Fibroblast of skin of right biceps (primary cell): Measurements from ENCODE around the gene GSTA4.
"Not testable (repeated sequence)": the region's sequence is repeated elsewhere in the genome, so short reads cannot be mapped to it uniquely, and the experiment has no call there.

Experiments
- DNase-seq: peaks from one replicate; pipeline ENCODE4 v3.0.0-alpha.2; 2013

Gene GSTA4

DNA sequence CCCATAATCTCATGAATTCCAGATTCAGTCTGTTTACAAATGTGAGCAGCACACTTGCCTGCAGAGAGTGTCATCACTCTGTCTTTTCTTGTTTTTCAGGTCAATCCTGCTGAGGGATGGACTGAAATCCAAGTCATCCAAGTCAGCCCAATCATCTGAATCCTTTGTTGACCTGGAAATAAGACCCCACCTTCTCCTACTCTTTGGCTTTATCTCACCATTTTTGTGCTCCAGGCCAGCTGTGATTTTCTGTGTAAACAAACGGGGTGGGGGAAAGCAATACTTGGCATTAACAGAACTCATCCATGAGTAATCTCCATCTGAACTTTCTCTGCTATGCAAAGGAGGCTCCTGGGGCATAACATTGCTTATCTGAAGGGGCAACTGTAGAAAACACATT is 16.9 kb upstream of the GSTA4 start:
- no peak for DNase-seq

- no peak for DNase-seq
These were observed 15.4 kb upstream of the GSTA4 start for GRCh38 chr6:53010504-53010903.

DNA sequence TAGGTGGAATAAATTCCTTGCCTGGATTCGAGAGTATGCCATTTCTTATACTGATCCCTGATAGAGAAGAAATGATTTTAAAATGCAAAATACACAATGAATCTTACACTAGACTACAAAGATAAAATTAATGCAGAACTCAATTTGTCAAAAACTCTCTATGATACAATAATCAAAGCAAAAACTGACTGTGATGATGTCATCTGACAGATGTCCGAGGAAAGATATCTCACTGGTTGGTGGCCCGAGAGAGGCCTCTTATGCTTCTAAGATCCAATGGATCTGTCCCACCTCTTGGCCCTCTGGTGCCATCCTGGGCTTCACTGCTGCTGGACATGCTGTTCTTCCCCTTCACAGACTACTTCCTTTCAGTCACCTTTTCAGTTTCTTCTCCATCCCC is 14.4 kb upstream of the GSTA4 start:
- no peak for DNase-seq

GRCh38 chr6:53009056-53009455 is 14.0 kb upstream of the GSTA4 start:
- no peak for DNase-seq

DNA sequence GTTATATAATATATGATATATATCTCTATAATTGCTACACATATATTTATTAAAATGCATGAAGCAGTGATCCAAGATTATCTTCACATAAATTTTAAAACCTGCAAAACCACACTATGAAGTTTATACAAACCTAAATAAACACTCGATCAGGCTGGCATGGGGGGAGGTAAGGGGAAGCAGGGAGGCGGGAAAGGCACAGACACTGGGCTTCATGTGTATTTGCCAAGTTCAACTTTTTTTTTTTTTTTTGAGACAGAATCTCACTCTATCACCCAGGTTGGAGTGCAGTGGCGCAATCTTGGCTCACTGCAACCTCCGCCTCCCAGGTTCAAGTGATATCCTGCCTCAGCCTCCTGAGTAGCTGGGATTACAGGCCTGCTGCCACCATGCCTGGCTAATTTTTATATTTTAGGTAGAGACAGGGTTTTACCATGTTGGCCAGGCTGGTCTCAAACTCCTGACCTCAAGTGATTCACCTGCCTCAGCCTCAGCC is 13.2 kb upstream of the GSTA4 start:
- DNase-seq: not testable (repeated sequence)

DNA sequence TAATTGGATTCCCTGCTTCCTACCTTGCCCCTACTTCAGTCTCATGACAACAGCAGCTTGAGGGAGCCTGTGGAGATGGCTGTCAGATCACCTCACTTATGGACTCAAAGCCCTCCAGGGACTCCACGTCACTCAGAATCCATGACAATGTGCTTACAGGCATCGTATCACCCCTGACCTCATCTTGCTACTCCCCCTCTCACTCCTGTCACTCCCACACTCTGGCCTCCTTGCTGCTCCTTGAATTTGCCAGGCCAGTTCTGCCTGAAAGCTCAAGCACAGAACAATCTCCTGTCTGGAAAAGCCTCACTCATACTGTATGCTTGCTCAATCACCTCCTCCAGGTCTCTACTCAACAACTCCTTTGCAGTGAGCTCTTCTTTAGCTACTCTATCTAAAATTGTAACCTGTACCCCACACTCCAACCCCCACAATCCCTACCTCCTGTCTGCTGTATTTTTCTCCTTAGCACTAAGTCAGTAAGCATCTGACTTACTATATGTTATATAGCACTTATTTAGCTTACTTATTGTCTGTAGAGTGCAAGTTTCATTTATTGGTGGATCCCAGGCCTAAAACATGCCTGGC is 10.7 kb upstream of the GSTA4 start:
- no peak for DNase-seq

- DNase-seq: no peak
These were observed 4.4 kb upstream of the GSTA4 start for GRCh38 chr6:52999456-52999855.

GRCh38 chr6:52998603-52999002 is 3.5 kb upstream of the GSTA4 start:
- no peak for DNase-seq

DNA sequence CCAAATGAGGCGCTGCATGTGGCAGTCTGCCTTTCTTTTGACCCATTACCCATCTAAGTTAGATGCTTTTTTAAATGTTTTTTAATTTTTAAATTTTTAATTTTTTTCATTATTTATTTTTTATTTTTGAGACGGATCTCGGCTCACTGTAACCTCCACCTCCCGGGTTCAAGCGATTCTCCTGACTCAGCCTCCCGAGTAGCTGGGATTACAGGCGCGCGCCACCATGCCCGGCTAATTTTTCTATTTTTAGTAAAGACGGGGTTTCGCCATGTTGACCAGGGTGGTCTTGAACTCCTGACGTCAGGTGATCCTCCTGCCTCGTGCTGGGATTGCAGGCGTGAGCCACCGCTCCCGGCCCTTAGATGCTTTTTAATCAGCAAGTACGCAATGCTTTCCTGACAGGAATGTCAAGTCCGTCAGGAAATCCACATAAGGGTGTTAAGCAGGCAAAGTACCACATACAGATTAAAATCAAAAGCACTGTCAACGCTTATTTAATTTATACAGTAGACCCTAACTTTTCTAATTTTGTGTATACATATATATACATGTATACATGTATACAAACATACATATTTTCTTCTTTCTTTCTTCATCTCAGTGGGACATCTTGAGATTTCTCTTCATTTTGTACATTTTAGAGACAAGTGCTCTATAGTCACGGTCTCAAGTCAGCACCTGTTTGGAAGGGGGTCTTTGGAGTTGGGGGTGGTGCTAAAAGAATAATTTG is 995 bp upstream of the GSTA4 start:
- DNase-seq: peak; percentile 87

GRCh38 chr6:52994839-52995088 is 320 bp downstream of the GSTA4 start:
- DNase-seq: no peak

- DNase-seq: peak; percentile 68
These were observed 849 bp downstream of the GSTA4 start for GRCh38 chr6:52994031-52994838.

DNA sequence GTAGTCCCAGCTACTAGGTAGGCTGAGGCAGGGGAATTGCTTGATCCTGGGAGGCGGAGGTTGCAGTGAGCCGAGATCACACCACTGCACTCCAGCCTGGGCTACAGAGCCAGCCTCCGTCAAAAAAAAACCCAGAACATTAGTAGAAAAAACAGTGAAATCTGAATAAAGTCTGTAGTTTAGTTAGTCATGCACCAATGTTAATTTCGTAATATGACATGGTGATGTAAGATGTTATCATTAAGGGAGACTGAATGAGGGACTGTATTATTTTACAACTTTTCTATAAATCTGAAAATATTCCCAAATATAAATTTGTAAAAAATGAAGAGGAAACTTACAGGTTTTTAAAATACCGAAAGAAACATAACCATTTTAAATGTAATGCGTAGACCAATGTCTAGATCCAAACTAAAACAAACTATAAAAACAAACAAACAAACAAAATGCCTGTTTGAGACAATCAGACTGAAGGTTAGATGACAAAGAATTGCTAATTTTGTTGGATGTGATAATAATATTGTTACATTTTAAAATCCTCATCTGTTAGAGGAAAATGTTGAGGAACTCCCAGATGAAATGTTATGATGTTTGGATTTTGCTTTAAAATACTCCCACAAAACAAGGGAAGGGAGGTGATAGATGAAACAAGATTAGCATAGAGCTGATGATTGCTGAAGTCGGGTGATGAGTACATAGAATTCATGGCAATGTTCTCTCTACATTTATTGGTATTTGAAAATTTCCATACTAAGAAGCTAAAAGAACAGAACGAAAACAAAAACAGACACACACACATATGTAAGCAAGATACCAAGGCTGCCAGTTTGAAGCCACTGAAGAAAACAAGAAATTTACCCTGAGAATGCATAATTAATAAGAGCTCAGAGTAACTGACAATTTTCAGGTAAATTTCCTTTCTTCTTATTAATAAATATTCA is 1.8 kb downstream of the GSTA4 start:
- peak; percentile 62 for DNase-seq

DNA sequence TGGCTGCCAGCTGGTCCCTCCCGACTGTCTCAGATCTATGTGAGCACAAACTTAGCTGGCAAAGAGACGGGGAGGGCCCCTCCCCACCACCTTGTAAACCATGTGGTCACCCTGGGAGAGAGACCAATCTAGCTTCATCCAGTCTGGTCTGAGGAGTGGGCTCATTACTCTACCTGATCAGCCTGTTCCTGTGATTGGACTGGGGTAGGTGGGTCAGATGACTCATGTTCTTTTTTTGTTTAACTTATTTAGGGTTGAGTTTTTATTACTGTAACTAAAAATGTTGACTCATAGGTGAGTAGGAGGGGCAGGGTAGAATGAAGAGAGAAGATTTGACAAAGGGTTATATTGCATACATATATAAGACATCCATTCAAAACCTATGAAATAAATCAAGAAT is 4.7 kb downstream of the GSTA4 start:
- peak; percentile 36 for DNase-seq

DNA sequence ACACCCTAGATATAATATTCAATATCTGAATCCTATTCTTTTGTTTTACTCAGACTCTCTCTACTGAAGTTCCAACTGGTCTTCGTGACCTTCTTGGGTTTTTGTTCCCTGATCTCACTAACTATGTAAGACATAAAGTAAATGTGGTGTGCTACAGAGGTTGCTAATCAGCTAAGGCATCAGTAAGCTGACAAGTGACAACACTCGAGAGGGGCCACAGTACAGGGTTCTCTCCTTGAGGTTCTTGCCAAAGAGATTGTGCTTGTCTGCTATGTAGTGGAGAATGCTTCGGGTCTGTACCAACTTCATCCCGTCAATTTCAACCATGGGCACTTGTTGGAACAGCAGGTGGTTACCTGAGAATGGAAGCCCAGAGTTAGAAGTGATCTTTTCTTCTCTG is 9.9 kb downstream of the GSTA4 start:
- DNase-seq: no peak

GRCh38 chr6:52984247-52984646 is 10.8 kb downstream of the GSTA4 start:
- DNase-seq: peak; percentile 26

GRCh38 chr6:52983159-52983848 is 11.8 kb downstream of the GSTA4 start:
- no peak for DNase-seq

GRCh38 chr6:52982680-52983079 is 12.4 kb downstream of the GSTA4 start:
- no peak for DNase-seq

DNA sequence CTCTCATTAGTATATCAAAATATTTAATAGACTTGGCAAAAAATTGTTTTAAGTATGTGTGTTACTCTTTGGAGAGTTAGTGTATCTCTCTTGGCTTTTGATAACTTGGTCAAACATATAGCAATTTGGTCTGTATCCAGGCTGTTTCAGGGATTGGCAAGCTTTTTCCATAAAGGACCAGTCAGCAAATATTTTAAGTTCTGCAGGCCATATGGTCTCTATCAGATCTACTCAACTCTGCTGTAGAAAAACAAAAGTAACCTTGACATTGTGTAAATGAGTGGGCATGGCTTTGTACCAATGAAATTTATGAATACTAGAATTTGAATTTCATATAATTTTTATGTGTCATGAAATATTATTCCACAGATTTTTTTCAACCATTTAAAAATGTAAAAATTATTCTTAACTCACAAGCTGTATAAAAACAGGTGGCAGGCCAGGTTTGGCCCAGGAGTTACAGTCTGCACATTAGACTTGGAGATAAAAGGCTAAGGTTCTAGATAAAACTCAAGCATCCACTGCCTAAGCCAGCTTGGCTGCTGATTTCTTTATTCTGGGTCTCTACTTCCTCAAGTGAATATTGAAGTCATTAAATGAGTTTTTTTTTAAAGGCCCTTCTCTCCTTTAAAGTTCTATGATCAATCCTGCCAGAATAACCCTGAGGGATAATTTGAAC is 13.7 kb downstream of the GSTA4 start:
- no peak for DNase-seq

- DNase-seq: no peak
These were observed 18.5 kb downstream of the GSTA4 start for GRCh38 chr6:52976591-52977035.

- DNase-seq: no peak
These were observed 18.9 kb downstream of the GSTA4 start for GRCh38 chr6:52976149-52976548.

- DNase-seq: peak; percentile 23
These were observed 19.5 kb downstream of the GSTA4 start for GRCh38 chr6:52975580-52975979.

DNA sequence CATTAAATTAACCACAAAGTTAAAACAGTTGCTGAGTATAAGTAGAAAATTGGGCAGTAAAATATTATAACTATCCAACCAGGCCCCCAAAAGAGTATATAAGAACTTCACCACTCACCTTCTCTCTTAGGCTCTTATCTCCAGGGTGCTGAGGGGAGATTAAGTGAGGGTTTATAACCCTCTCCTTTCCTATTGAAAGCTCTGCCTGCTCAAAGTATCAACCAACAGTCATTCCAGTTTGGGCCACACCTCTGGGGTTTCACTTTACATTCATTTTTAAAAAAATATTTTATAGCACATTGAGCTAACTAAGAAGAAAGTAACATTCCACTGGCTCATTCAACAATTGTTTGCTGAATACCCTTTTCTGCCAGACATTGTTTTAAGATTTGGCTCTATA is 22.1 kb downstream of the GSTA4 start:
- DNase-seq: no peak
